Measurements from ENCODE around the gene TOR2A. TPM values are rescaled to one million over a fixed set of nuclear protein-coding genes. Genes with fewer than 3 reads are reported as not detected.

Gene TOR2A
- total RNA-seq, 1 experiment from 2014 or later, result 8.4 TPM

DNA sequence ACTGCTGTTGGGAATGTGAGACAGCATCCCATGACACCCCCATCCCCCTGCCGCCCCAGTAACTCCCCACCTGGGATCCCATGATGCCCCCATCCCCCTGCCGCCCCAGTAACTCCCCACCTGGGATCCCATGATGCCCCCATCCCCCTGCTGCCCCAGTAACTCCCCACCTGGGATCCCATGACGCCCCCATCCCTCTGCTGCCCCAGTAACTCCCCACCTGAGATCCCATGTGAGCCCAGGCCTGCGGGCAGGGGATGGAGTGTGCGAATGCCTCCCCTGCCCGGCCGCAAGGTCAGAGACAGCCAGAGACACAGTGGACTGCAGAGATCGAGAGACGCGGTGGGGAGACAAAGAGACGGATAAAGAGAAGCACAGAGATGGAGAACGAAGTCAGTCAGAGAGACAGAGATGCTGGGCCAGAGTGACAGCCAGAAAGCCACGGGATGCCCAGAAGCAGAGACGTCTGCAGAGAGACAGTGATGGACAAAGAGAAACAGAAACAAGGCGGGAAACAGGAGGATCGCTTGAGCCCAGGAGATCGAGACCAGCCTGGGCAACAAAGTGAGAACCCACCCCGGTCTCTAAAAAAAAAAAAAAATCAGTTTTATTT lies 42.4 kb upstream of the TOR2A start:
- H3K27ac Mint-ChIP-seq (ENCODE audit: low read depth, unreplicated experiment), result peak overlapping the region; percentile 59
- intact Hi-C loops (cut with micrococcal nuclease), result no loop called here
- no peaks in the 10 kb centered on the region for H3K36me3 Mint-ChIP-seq (ENCODE audit: insufficient read depth, unreplicated experiment)
- no peaks in the 10 kb centered on the region for H3K9me3 Mint-ChIP-seq (ENCODE audit: unreplicated experiment)
- DNase-seq (ENCODE audit: unreplicated experiment), result no peak
- POLR2A ChIA-PET, result no interaction called here
- H3K27me3 Mint-ChIP-seq (ENCODE audit: insufficient read depth, unreplicated experiment), result no peaks in the 10 kb centered on the region
- no TSS peak for BruUV-seq (replicated peaks)
- CTCF ChIA-PET, result interaction anchor here (0.7 kb wide), 1 partner anchor 43 kb away, joined by 3 read pairs; no protein-coding TSS in a partner anchor
- no peak for TF ChIP-seq CTCF (IDR thresholded peaks at IDR 0.05; ENCODE audit: unreplicated experiment)
- no peaks in the 10 kb centered on the region for H3K4me1 Mint-ChIP-seq (ENCODE audit: insufficient read depth, unreplicated experiment)
- no peak overlapping the region for H3K4me3 Mint-ChIP-seq (ENCODE audit: unreplicated experiment)

- H3K4me3 Mint-ChIP-seq (ENCODE audit: unreplicated experiment), result no peak overlapping the region
- H3K9me3 Mint-ChIP-seq (ENCODE audit: unreplicated experiment), result no peaks in the 10 kb centered on the region
- H3K27ac Mint-ChIP-seq (ENCODE audit: low read depth, unreplicated experiment), result no peak overlapping the region
- H3K36me3 Mint-ChIP-seq (ENCODE audit: insufficient read depth, unreplicated experiment), result no peaks in the 10 kb centered on the region
- intact Hi-C loops (cut with micrococcal nuclease), result no loop called here
- ChIA-PET POLR2A (no interaction called here), CTCF (no interaction called here)
- TF ChIP-seq CTCF (IDR thresholded peaks at IDR 0.05; ENCODE audit: unreplicated experiment), result no peak
- BruUV-seq (replicated peaks), result no TSS peak
- H3K27me3 Mint-ChIP-seq (ENCODE audit: insufficient read depth, unreplicated experiment), result no peaks in the 10 kb centered on the region
- no peaks in the 10 kb centered on the region for H3K4me1 Mint-ChIP-seq (ENCODE audit: insufficient read depth, unreplicated experiment)
- no peak for DNase-seq (ENCODE audit: unreplicated experiment)
Measured at GRCh38 chr9:127776924-127777289, 41.8 kb upstream of the TOR2A start.

GRCh38 chr9:127776195-127776923 lies 41.3 kb upstream of the TOR2A start:
- no TSS peak for BruUV-seq (replicated peaks)
- Mint-ChIP-seq H3K4me3 (ENCODE audit: unreplicated experiment) (no peak overlapping the region), H3K36me3 (ENCODE audit: insufficient read depth, unreplicated experiment) (no peaks in the 10 kb centered on the region), H3K4me1 (ENCODE audit: insufficient read depth, unreplicated experiment) (no peaks in the 10 kb centered on the region), H3K27me3 (ENCODE audit: insufficient read depth, unreplicated experiment) (no peaks in the 10 kb centered on the region), H3K9me3 (ENCODE audit: unreplicated experiment) (no peaks in the 10 kb centered on the region), H3K27ac (ENCODE audit: low read depth, unreplicated experiment) (no peak overlapping the region)
- DNase-seq (ENCODE audit: unreplicated experiment), result no peak
- TF ChIP-seq CTCF (IDR thresholded peaks at IDR 0.05; ENCODE audit: unreplicated experiment), result no peak
- intact Hi-C loops (cut with micrococcal nuclease), result no loop called here
- POLR2A ChIA-PET, result interaction anchor here (0.7 kb wide), 1 partner anchor 102 kb away, joined by 3 read pairs; no protein-coding TSS in a partner anchor
- CTCF ChIA-PET, result interaction anchor here (0.7 kb wide), 1 partner anchor 17 kb away, joined by 4 read pairs; no protein-coding TSS in a partner anchor

DNA sequence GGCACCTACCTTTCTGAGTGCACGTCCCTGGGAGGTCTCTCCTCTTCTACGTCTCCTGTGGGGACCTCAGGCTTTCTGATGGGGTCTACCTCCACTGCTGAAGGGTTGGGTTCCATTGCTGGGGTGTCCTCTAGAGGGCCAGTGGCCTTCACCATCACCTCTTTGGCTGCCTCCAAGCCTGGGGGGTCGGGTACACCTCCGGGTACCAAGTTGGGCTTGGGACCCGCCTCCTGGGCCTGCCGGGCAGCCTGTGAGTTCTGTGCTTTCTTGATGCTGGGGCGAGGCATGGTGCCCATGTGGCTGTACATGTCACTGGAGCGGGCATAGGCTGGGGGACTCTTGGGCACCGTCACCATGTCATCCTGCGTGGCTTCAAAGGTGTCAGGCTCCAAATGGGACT lies 38.9 kb upstream of the TOR2A start:
- BruUV-seq (replicated peaks), result no TSS peak
- ChIA-PET CTCF (no interaction called here), POLR2A (interaction anchor here (1.2 kb wide), 2 partner anchors 13 to 204 kb away, joined by 3 read pairs; no protein-coding TSS in a partner anchor)
- H3K36me3 Mint-ChIP-seq (ENCODE audit: insufficient read depth, unreplicated experiment), result no peaks in the 10 kb centered on the region
- no peak overlapping the region for H3K27ac Mint-ChIP-seq (ENCODE audit: low read depth, unreplicated experiment)
- no peak for DNase-seq (ENCODE audit: unreplicated experiment)
- H3K4me3 Mint-ChIP-seq (ENCODE audit: unreplicated experiment), result no peak overlapping the region
- intact Hi-C loops (cut with micrococcal nuclease), result no loop called here
- no peaks in the 10 kb centered on the region for H3K4me1 Mint-ChIP-seq (ENCODE audit: insufficient read depth, unreplicated experiment)
- no peak for TF ChIP-seq CTCF (IDR thresholded peaks at IDR 0.05; ENCODE audit: unreplicated experiment)
- no peaks in the 10 kb centered on the region for H3K27me3 Mint-ChIP-seq (ENCODE audit: insufficient read depth, unreplicated experiment)
- H3K9me3 Mint-ChIP-seq (ENCODE audit: unreplicated experiment), result no peaks in the 10 kb centered on the region
